SK-N-SH (cell line): ENCODE measurements around the gene MACROD2. TPM values are rescaled to one million over a fixed set of nuclear protein-coding genes. Genes with fewer than 3 reads are reported as not detected.
A peak's percentile ranks its signal among the peaks of the same experiment; 100 is the strongest.

Experiments
- CTCF ChIA-PET: fragments of 300-600, 350-600 bp; formaldehyde crosslinking; extraction: SDS; loops from one replicate; lab custom pipeline; 2021; lab: Yijun Ruan, JAX
- POLR2A ChIA-PET: fragments of 350-600 bp; sonication (Branson Sonifier 250); formaldehyde crosslinking; extraction: SDS; loops from one replicate; lab custom pipeline; 2020; ENCODE audit warnings: antibody characterized with exemption, inconsistent platforms; lab: Yijun Ruan, JAX
- DNase-seq: peaks from one replicate; pipeline ENCODE4 v3.0.0; 2012
- H2AFZ ChIP-seq: fragments of 200-600 bp; sonication (generic); 2 replicates; pipeline ENCODE4 v1.8.1; 2016; ENCODE audit warnings: antibody characterized with exemption, mild to moderate bottlenecking, low read depth
- H3F3A ChIP-seq: fragments of 200-600 bp; sonication (generic); replicated peaks from 2 replicates; pipeline ENCODE3; 2016; ENCODE audit warnings: antibody characterized with exemption, mild to moderate bottlenecking; ENCODE audit not compliant: insufficient read depth
- H3K27ac ChIP-seq, 2 experiments: fragments of 200-500 bp in 1 of 2; fragments of 200-600 bp in 1 of 2; sonication (Bioruptor generic) in 1 of 2; sonication (generic), shearing (Covaris generic) in 1 of 2; 2 replicates each; pipeline versions ENCODE4 v1.5.1 to v1.6.1; 2014 to 2016; ENCODE audit warnings: low read depth in 2 of 2, inconsistent platforms in 1 of 2, low read length in 1 of 2, mild to moderate bottlenecking in 1 of 2, mixed read lengths in 1 of 2
- H3K27me3 ChIP-seq: fragments of 200-600 bp; sonication (generic), shearing (Covaris generic); 2 replicates; pipeline ENCODE4 v1.6.1; 2016; ENCODE audit warnings: mixed run types; ENCODE audit not compliant: insufficient read depth
- H3K36me3 ChIP-seq, 2 experiments: fragments of 200-500 bp in 1 of 2; fragments of 200-600 bp in 1 of 2; sonication (Bioruptor generic) in 1 of 2; sonication (generic) in 1 of 2; replicated peaks in 1 of 2; 2 replicates each; pipeline versions ENCODE3 to v1.5.1; 2014 to 2016; ENCODE audit warnings: low read length in 1 of 2, mild to moderate bottlenecking in 1 of 2; ENCODE audit not compliant: insufficient read depth in 2 of 2, control insufficient read depth in 1 of 2
- H3K4me1 ChIP-seq, 2 experiments: fragments of 200-500 bp in 1 of 2; fragments of 200-600 bp in 1 of 2; sonication (Bioruptor generic) in 1 of 2; sonication (generic), shearing (Covaris generic) in 1 of 2; 2 replicates each; pipeline versions ENCODE4 v1.5.1 to v1.6.1; 2014 to 2016; ENCODE audit warnings: low read depth in 1 of 2, low read length in 1 of 2, mixed run types in 1 of 2; ENCODE audit not compliant: insufficient read depth in 2 of 2, control insufficient read depth in 1 of 2
- H3K4me2 ChIP-seq: fragments of 200-600 bp; sonication (generic), shearing (Covaris generic); 2 replicates; pipeline ENCODE4 v1.6.1; 2017; ENCODE audit warnings: mixed run types
- H3K4me3 ChIP-seq, 2 experiments: fragments of 200-500 bp in 1 of 2; fragments of 200-600 bp in 1 of 2; sonication (Bioruptor generic) in 1 of 2; sonication (generic), shearing (Covaris generic) in 1 of 2; 2 replicates each; pipeline versions ENCODE4 v1.5.1 to v1.8.1; 2014 to 2016; ENCODE audit warnings: low read depth in 2 of 2, inconsistent platforms in 1 of 2, low read length in 1 of 2, mild to moderate bottlenecking in 1 of 2, mixed read lengths in 1 of 2, moderate library complexity in 1 of 2
- H3K79me2 ChIP-seq: fragments of 200-600 bp; sonication (generic); 2 replicates; pipeline ENCODE4 v1.8.1; 2017; ENCODE audit warnings: mild to moderate bottlenecking; ENCODE audit not compliant: insufficient read depth
- H3K9ac ChIP-seq: fragments of 200-600 bp; sonication (generic); 2 replicates; pipeline ENCODE4 v1.6.1; 2017; ENCODE audit warnings: mixed run types
- H3K9me2 ChIP-seq: fragments of 200-600 bp; sonication (generic); 2 replicates; pipeline ENCODE4 v1.6.1; 2017; ENCODE audit warnings: mixed run types
- H3K9me3 ChIP-seq: fragments of 200-600 bp; sonication (generic); 2 replicates; pipeline ENCODE4 v1.6.1; 2017; ENCODE audit warnings: mixed run types, mild to moderate bottlenecking, moderate library complexity
- H4K20me1 ChIP-seq: fragments of 200-600 bp; sonication (generic); 2 replicates; pipeline ENCODE4 v1.6.1; 2017; ENCODE audit warnings: mild to moderate bottlenecking, mixed run types; ENCODE audit not compliant: insufficient read depth
- CTCF ChIP-seq: fragments of 200-600 bp; sonication (generic); IDR thresholded peaks from 2 replicates; pipeline ENCODE4 v1.6.1; 2017; ENCODE audit warnings: antibody characterized with exemption, mild to moderate bottlenecking, moderate library complexity
- ELF1 ChIP-seq: IDR thresholded peaks from 2 replicates; pipeline ENCODE4 v1.4.0; 2012
- GATA2 ChIP-seq: sonication (generic); formaldehyde crosslinking; IDR thresholded peaks from 2 replicates; pipeline ENCODE4 v1.5.0; 2020; ENCODE audit warnings: mild to moderate bottlenecking, missing genetic modification reagents
- MXI1 ChIP-seq: IDR thresholded peaks from 2 replicates; pipeline ENCODE4 v1.6.1; 2012; ENCODE audit warnings: mild to moderate bottlenecking, low read depth, low read length, improper control_type of control experiment
- NFIC ChIP-seq: IDR thresholded peaks from 2 replicates; pipeline ENCODE4 v1.4.0; 2012; ENCODE audit warnings: borderline replicate concordance
- PBX3 ChIP-seq: IDR thresholded peaks from 2 replicates; pipeline ENCODE4; 2012
- RAD21 ChIP-seq: IDR thresholded peaks from 2 replicates; pipeline ENCODE4 v1.6.1; 2012; ENCODE audit warnings: mild to moderate bottlenecking, low read length
- REST ChIP-seq: IDR thresholded peaks from 2 replicates; pipeline ENCODE4 v1.6.1; 2012; ENCODE audit warnings: mild to moderate bottlenecking, low read depth, low read length, moderate library complexity
- SIN3A ChIP-seq: IDR thresholded peaks from 2 replicates; pipeline ENCODE4 v1.6.1; 2012; ENCODE audit warnings: low read depth, mild to moderate bottlenecking, low read length, moderate library complexity, borderline replicate concordance
- TAF1 ChIP-seq: IDR thresholded peaks from 2 replicates; pipeline ENCODE4 v1.6.1; 2012; ENCODE audit warnings: low read depth, mild to moderate bottlenecking, low read length, moderate library complexity, borderline replicate concordance
- USF1 ChIP-seq: IDR thresholded peaks from 2 replicates; pipeline ENCODE4 v1.4.0; 2012; ENCODE audit warnings: low read depth, borderline replicate concordance
- USF2 ChIP-seq: fragments of 150-350 bp; IDR thresholded peaks from 2 replicates; pipeline ENCODE4 v1.6.1; 2017; ENCODE audit warnings: antibody characterized with exemption, low read length, low read depth, borderline replicate concordance
- WGBS: methylation state at CpG from one replicate; pipeline ENCODE4 v1.1.6; 2017; ENCODE audit warnings: low lambda C conversion rate; 5-methylcytosine and 5-hydroxymethylcytosine counted together
- polyA plus RNA-seq, 3 experiments: library from polyadenylated mRNA; depleted of rRNA; stranded (reverse); fragments of >200 nt; gene quantifications; 2 replicates each; pipeline ENCODE4 v1.2.3, GENCODE V29; 2012

Gene MACROD2
- polyA plus RNA-seq, 1 of the 3 experiments (the other 2 are of a cell fraction): 0.33 TPM

- no peaks in the 10 kb centered on the region; a peak in 1 of 4 replicates for H3K4me1 ChIP-seq
- CTCF ChIA-PET: interaction anchor here (1.0 kb wide), 1 partner anchor 14 kb away, joined by 3 read pairs; no protein-coding TSS in a partner anchor
- DNase-seq: no peak
- no peaks in the 10 kb centered on the region for H3K36me3 ChIP-seq
- no peaks in the 10 kb centered on the region for H3K9me3 ChIP-seq
- no peak overlapping the region for H2AFZ ChIP-seq
- no peaks in the 10 kb centered on the region for H3K27me3 ChIP-seq
- TF ChIP-seq ELF1 (no peak), SIN3A (no peak), MXI1 (no peak), USF1 (no peak), NFIC (no peak), GATA2 (CRISPR knock-in tag) (no peak), REST (no peak), USF2 (no peak), PBX3 (no peak), TAF1 (no peak)
- TF ChIP-seq, all 33 proteins: peak for 0
- no peak overlapping the region for H3K9ac ChIP-seq
- H3K9me2 ChIP-seq: no peaks in the 10 kb centered on the region
- no peak overlapping the region for H3K4me3 ChIP-seq
- H3K27ac ChIP-seq: no peak overlapping the region
- no peaks in the 10 kb centered on the region for H3K79me2 ChIP-seq
- H4K20me1 ChIP-seq: no peaks in the 10 kb centered on the region
- POLR2A ChIA-PET: no interaction called here
- H3K4me2 ChIP-seq: no peak overlapping the region
- 89% methylated on average over 2 of the region's 2 CpGs for WGBS
- H3F3A ChIP-seq: no peaks in the 10 kb centered on the region
These were observed 1492.4 kb downstream of the MACROD2 start for GRCh38 chr20:15487682-15488081.

- Histone ChIP-seq H3K79me2 (no peaks in the 10 kb centered on the region), H3K9ac (no peak overlapping the region), H3F3A (no peaks in the 10 kb centered on the region), H3K27me3 (no peaks in the 10 kb centered on the region), H4K20me1 (no peaks in the 10 kb centered on the region), H3K27ac (no peak overlapping the region), H2AFZ (no peak overlapping the region), H3K36me3 (no peaks in the 10 kb centered on the region), H3K4me1 (no peaks in the 10 kb centered on the region; a peak in 1 of 4 replicates), H3K9me3 (no peaks in the 10 kb centered on the region), H3K4me2 (no peak overlapping the region), H3K4me3 (no peak overlapping the region), H3K9me2 (no peaks in the 10 kb centered on the region)
- DNase-seq: no peak
- TF ChIP-seq PBX3: no peak
- peak; percentile 23; the same call in 1 of the 2 replicates for TF ChIP-seq CTCF
- TF ChIP-seq RAD21: no peak; the same call in 1 of the 2 replicates
- ChIA-PET CTCF (interaction anchor here (1.0 to 1.5 kb wide), 4 partner anchors 9 to 984 kb away, joined by 3 to 5 read pairs (median 4); no protein-coding TSS in a partner anchor), POLR2A (interaction anchor here (1.0 kb wide), 1 partner anchor 80 kb away, joined by 3 read pairs; no protein-coding TSS in a partner anchor)
- 67% methylated on average over 1 of the region's 1 CpG for WGBS
These were observed 1496.3 kb downstream of the MACROD2 start for GRCh38 chr20:15491575-15491974.
